ENCODE measurements around the gene ZMAT5. TPM values are rescaled to one million over a fixed set of nuclear protein-coding genes. Genes with fewer than 3 reads are reported as not detected.

Gene ZMAT5
- total and polyA plus RNA-seq, 9 of the 15 experiments (the other 6 are each of a cell fraction or from before 2014, with no cell fraction given) = 2.0 to 25.2 (median 11.9) TPM

GRCh38 chr22:29702000-29702930 lies 64.5 kb downstream of the ZMAT5 start (continued):
- TF ChIP-seq MGA (IDR thresholded peaks at IDR 0.05) = no peak
- no peak for TF ChIP-seq PHF21A (IDR thresholded peaks at IDR 0.05; ENCODE audit: borderline replicate concordance, low read depth)
- TF ChIP-seq ZMIZ1 (IDR thresholded peaks at IDR 0.05; ENCODE audit: low read depth in 2 of 2, low read length in 2 of 2) = no peak
- no peak for TF ChIP-seq HNRNPL (IDR thresholded peaks at IDR 0.05; ENCODE audit: low read depth, low read length)
- TF ChIP-seq RBM34 (IDR thresholded peaks at IDR 0.05; ENCODE audit: borderline replicate concordance, insufficient read depth, low read length) = no peak
